Stimulated activated CD4-positive, alpha-beta T cell treated with anti-CD3 and anti-CD28 coated beads, Interleukin-12 subunit alpha, Interleukin-12 subunit beta, amount 100 ng/mL, for 24 hours (primary cell): ENCODE results near the gene PRELID3B.

Source experiments
- DNase-seq, 2 experiments: peaks; one replicate each; pipeline ENCODE4 v3.0.0-alpha.2; 2020; ENCODE audit warnings: low read depth in 2 of 2

The PRELID3B gene

DNA sequence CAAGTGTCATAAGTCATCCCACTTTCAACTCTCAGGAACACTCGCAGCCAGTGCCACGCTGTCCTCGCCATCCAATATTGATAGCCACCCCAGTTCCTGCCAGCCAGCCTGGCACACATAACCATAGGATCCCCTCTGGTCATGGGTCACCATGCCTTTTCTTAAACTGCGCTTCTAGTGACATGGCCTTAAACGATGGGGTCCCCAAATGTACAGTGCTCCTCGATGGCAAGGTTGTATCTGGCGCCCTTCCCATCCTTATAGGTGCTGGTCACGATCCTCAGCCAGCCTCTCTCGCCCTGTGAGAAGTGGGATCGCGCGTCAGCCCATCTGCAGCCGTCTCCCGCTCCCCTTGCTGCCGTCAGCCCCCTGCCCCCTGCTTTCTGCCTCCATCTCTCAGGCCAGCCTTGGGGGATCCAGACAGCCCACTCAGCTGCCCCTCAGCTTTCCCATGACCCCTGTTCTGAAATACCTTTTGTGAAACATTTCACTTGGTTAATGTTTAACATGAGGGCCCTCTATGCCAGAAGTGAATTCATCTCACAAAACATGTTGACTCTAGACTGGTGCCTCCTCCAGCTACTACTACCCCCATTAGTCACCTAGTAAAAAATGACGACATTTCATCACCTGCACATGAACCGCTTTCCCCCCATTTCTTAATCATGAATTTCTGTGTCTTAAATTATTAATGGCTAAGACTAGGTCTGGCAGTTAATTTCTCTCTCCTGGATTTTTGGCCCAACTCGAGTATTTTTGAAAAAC is 46.9 kb downstream of the PRELID3B start:
- no peak for DNase-seq

DNA sequence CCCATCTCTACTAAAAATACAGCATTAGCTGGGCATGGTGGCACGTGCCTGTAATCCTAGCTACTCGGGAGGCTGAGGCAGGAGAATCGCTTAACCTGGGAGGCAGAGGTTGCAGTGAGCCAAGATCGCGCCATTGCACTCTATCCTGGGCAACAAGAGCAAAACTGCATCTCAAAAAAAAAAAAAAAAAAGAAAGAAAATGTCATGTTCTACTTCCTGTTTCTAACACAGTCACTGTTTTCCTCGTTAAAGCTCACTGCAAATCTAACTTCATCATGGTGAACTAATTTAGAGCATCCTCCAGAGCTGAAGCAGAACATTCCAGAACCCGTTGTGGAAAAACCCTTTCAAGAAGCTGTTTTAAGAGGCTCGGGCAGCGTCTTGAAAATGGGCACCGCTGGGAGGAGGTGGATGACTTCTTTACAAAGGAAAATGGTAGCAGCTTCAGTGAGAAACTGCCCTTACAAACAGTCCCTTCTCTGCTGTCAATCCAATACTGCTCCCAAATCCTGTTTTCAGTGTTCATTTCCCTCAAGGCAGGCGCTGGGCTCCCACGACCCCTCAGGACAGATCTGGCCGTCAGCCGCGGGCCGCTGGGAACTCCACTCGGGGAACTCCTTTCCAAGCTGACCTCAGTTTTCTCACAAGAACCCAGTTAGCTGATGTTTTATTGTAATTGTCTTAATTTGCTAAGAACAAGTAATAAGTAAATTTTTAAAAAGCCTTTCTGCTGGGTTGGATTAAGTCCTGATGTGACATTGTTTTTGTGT is 48.0 kb downstream of the PRELID3B start:
- no peak for DNase-seq

DNA sequence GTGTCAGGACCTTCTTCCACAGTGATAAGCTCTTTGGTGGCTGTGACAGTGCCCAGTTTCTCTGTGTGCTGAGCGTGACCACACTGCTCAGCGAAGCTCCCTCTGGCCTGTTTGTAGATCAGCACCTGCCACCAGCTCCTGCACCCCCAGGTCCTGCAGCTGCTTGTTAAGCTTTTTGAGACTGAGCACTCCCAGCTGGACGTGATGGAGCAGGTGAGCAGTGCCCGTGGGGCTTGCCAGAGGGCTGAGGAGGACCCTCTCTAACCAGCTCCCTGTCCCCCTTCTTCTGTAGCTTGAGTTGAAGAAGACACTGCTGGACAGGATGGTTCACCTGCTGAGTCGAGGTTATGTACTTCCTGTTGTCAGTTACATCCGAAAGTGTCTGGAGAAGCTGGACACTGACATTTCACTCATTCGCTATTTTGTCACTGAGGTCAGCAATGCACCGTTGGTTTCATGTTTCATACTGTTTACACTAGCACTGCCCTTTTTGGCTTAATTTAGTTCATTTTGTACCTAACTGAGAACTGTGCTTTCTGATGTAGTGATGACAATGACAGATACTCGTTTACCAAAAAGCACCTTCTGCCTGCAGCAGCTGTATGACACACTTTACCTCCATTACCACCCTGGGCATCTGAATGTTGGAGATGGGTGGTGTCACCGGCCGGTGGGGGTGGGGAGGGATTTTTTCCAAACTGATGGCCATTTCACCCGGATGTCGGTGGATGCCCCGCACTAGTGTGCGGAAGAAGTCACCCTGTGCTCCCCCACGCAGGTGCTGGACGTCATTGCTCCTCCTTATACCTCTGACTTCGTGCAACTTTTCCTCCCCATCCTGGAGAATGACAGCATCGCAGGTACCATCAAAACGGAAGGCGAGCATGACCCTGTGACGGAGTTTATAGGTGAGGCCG is 49.0 kb downstream of the PRELID3B start:
- no peak for DNase-seq

- no peak for DNase-seq
Measured at GRCh38 chr20:58992911-58993310, 49.7 kb downstream of the PRELID3B start.

- DNase-seq, result no peak
Measured at GRCh38 chr20:58991715-58992114, 50.9 kb downstream of the PRELID3B start.

- no peak for DNase-seq
Measured at GRCh38 chr20:58990651-58991445, 51.7 kb downstream of the PRELID3B start.

DNA sequence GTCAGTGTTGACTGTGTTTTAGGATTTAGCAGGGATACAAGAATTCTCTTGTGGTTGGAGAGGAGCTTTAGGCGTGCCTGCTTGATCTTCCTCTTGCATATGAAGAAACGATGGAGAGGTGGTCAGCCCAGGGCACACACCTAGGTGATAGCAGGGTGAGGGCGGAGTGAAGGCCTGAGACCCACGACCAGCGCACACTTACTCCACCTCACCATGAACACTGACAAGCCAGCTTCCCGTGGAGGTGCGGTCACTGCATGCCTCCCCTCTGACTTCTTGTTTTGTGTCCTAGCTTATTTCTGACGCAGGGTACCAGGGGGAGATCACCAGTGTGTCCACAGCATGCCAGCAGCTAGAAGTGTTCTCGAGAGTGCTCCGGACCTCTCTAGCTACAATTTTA is 53.4 kb downstream of the PRELID3B start:
- no peak for DNase-seq

DNA sequence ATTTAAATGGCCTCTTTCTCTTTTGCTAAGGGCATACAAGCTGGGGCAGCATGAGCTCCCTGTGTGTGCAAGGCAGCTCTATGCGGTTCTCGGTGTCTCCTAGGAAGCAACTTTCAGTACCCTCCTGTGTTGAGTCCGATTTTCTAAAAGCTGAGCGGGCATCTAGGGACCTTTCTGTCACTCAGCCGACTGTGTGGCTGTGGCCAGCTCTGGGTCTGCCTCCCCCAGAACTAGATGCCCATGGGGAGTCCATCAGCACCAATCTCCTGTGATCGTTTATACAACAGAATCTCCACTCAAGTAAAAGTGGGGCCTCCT is 54.1 kb downstream of the PRELID3B start:
- no peak for DNase-seq

- DNase-seq, result no peak
Measured at GRCh38 chr20:58987790-58988564, 54.6 kb downstream of the PRELID3B start.

DNA sequence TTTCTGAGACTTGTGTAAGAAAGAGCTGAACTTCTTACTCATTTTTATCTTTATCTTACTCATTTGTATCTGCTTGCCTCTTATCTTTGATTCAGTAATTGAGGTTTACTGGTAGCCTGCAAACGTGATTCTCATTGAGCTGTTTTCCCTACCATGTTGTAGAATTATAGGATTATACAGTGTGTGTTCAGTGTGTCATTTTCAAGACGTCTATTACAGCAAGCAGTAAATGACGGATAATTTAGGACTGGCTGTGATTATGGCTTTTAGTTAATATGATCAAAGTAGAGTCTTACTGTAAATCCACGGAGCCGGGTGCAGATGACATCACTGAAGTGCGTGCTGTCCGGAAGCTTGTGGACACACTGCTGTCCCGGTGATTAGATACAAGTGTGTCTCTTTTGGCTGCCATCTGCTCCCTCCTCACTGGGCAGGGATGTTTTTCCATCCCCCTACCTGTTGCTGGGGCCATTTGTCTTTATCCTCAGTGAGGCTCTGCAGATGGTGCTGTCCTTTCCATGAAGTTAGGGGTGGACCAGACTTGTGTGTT is 55.5 kb downstream of the PRELID3B start:
- DNase-seq, result no peak

- DNase-seq, result no peak
Measured at GRCh38 chr20:58986286-58986967, 56.2 kb downstream of the PRELID3B start.

GRCh38 chr20:58985656-58986055 is 56.9 kb downstream of the PRELID3B start:
- DNase-seq, result no peak

GRCh38 chr20:58984691-58985090 is 57.9 kb downstream of the PRELID3B start:
- DNase-seq, result no peak
